HFF-Myc (cell line): ENCODE measurements around the gene AGBL1.

Experiments
- DNase-seq: peaks from one replicate; pipeline ENCODE4 v3.0.0-alpha.2; 2011; ENCODE audit warnings: low read depth; ENCODE audit errors: extremely low read depth
- H3K4me3 ChIP-seq: replicated peaks from 2 replicates; pipeline ENCODE4 v1.5.1; 2011; ENCODE audit warnings: low read depth, mild to moderate bottlenecking, control low read depth, low read length
- CTCF ChIP-seq: IDR thresholded peaks from 2 replicates; pipeline ENCODE4 v1.5.1; 2012; ENCODE audit warnings: mild to moderate bottlenecking, low read depth, low read length, control low read depth; ENCODE audit errors: missing control alignments

Gene AGBL1

GRCh38 chr15:87045746-87046145 is 966.1 kb downstream of the AGBL1 start:
- DNase-seq, result no peak
- H3K4me3 ChIP-seq, result no peak overlapping the region
- TF ChIP-seq CTCF, result no peak

- DNase-seq, result no peak
- H3K4me3 ChIP-seq, result no peak overlapping the region
- no peak for TF ChIP-seq CTCF
Observed at GRCh38 chr15:87047203-87047965, 967.7 kb downstream of the AGBL1 start.
